Measurements from ENCODE around the gene SLC5A10.
A peak's percentile ranks its signal among the peaks of the same experiment; 100 is the strongest.

The SLC5A10 gene

DNA sequence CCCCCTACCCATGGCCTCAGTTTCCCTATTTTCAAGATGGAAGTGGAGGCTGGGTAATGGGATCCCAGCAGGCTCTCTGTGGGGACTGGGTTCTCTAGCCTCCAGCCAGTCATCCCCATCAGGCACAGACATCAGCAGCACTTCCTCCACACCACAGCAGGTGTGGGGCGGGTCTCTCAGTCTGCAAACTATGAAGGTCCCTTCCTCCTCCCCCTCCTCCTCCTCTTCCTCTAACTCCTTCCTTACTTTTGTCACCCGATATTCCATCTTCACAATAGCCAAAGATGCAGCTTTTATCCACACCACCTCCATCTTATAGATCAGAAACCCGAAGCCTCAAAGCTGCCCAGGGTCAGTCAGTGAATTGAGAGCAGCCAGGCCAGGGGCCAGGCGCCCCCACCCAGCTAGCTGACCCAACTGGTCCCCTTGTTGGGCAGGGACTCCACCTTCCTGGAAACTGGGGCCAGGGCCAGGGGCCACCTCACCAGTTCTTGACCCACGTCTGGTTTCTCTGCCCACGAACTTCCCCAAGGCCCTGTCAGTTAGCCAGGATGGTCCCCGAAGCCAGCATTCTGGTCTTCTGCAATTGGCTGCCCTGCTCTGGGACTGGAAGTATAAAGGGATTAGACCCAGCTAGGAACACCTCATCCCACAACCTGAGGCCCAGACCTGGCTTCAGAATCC, 50.1 kb downstream of the SLC5A10 start:
- DNase-seq (ENCODE audit: extremely low read depth in 1 of 2, low read depth in 1 of 2) = no peak

DNA sequence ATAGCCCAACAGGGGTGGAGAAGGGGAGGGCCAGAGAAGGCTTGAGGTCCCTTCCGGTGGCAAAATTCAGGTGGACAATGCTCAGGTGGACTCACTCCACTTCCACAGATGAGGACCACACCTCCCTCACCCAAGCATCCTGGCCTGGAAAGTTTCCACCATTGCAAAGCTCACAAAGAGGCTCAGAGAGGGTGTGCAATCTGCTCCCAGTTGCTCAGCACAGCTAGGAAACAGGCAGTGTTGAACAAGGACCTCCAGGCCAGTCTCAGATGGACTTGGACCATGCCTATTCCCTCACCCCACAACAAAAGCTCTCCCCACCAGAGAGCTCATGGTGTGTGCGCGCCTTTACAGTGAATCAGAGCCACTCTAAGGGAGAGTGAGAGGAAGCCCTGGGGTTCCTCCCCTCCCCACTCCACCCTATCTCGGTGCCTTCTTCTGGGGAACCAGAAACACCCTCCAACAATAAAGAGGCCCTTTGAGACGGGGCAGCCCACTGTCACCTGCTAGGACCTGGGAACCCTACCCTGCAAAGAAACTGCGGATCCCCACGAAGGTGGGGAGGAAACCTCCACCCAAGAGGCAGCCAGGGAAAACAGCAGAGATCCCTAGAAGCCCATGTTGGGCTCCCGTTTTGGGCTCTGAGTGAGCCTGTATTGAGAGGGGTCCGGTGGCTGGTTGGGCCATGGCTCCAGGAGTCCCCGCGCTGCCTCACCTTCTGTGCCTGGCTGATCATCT, 51.0 kb downstream of the SLC5A10 start:
- DNase-seq (ENCODE audit: extremely low read depth in 1 of 2, low read depth in 1 of 2) = no peak

DNA sequence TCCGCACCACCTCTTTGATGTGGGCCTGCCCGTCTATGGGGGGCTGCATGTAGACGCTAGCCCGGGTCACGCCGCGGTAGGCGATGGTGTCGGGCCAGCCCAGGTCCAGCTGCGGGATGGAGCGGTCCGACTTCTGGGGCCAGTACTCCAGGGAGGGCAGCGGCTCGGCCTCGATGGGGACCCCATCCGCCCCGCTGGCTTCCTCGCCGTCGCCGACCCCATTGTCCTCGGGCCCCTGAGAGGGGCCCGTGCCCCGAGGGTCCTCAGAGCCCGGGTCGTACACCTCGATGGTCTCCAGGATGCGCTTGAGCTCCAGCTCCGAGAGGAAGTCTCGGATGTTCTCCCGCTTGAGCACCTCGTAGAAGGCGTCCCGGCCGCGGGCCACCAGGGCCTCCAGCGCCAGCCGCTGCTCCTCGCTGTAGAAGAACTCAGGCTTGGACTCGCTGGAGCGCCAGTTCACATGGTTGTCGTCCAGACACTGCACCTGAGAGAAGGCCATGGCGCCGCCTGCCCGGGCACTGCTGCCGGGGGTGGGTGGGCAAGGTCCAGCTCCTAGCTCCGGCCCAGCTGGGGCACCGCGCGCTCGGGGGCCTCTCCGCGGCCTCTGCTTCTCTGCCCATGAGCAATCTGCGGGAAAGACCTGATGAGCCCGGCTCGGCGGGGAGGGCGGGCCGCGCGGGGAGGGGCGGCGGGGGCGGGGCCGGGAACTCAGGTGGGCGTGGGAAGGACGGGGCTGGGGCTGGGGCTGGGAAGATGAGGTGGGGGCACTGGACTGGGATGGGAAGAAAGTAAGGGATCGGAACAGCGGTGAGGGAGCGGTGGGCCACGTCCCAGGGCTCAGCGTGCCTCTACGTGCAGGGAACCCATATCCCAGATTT, 51.8 kb downstream of the SLC5A10 start:
- peak in 1 of 2 donors; percentile 30 for DNase-seq (ENCODE audit: extremely low read depth in 1 of 2, low read depth in 1 of 2)

DNA sequence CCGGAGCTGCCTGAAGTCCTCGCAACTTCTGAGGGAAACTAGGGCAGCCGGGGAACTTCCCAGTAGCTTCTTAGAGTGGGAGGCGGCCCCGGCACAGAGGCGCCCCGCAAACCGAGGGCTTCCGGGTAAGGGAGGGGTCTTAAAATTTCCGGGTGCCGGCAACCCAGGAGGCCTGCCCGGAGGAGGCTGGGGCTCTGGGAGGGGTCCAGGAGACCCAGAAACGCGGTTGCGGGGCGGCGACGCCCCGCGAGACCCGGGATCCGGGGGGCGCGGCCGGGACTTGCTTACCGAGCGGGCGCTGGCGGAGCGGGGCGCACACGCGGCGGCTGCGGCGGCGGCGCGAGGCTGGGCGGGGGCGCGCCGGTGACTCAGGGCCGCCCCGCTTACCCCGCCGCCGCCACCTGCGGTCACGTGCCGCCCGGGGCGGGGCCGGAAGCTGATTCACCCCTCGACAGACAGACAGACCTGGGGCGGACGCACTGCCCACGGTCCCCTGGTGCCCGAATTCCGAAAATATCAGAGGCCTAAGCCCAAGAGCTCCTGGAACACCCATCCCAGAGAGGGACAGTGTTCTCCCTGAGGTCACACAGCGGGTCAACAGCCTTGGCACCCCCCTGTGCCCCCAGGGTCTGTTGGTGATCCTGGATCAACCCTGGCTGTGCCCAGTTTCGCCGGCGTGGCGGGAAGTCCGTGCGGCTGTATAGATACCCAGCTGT, 52.6 kb downstream of the SLC5A10 start, which contains the start of gene FAM83G:
TSS of gene FAM83G (minus strand) at position 344 of the 716 bp plus-strand sequence. CDS start 723 bp downstream, outside the sequence.
- DNase-seq (ENCODE audit: extremely low read depth in 1 of 2, low read depth in 1 of 2) = peak; percentile 73 to 86

DNA sequence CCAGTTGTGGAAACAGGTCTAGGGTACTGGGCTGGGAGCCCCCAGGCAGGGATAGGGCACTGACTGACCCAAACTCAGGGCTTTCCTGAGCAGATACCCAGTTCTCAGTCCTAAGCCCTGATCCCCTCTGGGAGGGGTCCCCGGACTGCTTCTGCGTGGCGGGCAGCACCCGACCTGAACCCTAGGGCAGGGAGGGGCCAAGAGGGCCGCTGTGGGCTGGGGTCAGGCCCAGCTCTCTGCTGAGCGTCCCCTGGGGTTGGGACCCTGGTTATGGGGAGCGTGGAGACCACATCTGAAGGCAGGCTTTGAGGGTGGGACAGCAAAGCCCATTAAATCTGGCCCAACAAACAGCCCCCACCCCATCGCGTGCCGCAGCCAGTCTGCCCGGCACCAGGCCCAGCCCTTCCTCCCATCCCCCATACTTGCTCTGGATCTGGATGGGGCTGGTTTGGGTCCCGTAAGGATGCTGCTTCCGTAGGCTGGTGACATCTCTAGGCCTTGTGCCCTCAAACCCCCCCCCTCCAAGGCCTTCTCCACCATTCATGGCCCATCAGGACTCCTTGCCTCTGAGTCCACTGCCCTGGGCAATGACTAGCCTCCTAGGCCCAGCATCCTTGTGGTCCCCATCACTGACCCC, 53.3 kb downstream of the SLC5A10 start:
- DNase-seq (ENCODE audit: extremely low read depth in 1 of 2, low read depth in 1 of 2) = no peak

DNA sequence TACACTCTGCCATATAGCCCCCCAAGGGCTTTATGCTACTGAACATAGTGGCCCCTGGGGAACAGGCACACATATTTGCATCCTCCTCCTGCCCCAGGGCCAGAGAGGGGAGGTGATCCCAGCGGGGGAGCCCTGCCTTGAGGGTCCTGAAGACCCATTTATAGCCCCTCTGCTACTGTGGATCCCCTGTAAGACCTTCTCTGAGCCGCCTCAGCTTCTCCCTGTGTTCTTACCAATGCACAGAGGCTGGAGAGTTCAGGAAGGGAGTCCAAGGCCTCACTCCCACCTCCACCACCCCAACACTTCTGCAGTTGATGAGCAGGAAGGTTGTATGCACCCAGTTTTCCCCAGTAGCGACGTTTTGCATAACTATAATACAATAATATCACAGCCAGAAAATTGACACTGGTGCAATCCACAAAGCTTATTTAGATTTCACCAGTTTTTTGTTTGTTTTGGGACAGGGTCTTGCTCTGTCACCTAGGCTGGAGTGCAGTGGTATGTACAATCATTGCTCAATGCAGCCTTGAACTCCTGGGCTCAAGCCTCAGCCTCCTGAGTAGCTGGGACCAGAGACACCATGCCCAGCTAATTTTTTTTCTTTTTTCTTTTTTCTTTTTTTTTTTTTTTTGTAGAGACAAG, 53.9 kb downstream of the SLC5A10 start:
- DNase-seq (ENCODE audit: extremely low read depth in 1 of 2, low read depth in 1 of 2) = no peak

DNA sequence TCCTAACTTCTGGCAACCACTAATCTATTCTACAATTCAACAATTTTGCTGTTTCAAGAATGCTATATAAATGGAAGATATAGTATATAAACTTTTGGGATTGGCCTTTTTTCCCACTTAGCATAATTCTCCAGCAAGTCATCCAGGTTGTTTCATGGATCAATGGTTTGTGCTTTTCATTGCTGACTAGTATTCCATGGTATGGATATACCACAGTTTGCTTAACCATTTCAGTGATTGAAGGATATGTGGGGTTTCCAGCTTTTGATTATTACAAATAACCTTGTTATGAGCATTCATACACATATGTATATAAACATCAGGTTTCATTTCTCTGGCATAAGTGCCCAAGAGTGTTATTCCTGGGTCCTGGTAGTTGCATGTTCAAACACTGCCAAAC, 54.7 kb downstream of the SLC5A10 start:
- no peak for DNase-seq (ENCODE audit: extremely low read depth in 1 of 2, low read depth in 1 of 2)

DNA sequence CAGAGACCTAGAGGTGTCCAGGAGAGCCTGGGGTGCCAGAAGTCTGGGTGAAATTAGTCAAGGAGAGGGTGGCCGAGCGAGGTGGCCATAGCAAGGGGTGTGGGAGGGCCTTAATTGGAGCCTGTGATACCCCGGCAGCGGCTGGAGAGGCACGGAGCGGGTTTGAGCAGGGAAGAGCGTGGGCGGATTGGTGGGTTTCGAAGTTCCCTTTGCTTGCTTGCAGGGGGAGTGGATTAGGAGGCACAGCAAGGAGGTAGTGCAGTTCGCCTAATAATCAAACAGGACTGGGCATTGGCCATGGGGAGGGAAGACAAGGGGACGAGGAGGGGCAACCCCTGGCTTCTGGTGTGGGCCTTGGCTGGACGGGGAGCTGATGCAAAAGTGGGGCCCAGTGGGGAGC, 58.0 kb downstream of the SLC5A10 start:
- no peak for DNase-seq (ENCODE audit: extremely low read depth in 1 of 2, low read depth in 1 of 2)

DNA sequence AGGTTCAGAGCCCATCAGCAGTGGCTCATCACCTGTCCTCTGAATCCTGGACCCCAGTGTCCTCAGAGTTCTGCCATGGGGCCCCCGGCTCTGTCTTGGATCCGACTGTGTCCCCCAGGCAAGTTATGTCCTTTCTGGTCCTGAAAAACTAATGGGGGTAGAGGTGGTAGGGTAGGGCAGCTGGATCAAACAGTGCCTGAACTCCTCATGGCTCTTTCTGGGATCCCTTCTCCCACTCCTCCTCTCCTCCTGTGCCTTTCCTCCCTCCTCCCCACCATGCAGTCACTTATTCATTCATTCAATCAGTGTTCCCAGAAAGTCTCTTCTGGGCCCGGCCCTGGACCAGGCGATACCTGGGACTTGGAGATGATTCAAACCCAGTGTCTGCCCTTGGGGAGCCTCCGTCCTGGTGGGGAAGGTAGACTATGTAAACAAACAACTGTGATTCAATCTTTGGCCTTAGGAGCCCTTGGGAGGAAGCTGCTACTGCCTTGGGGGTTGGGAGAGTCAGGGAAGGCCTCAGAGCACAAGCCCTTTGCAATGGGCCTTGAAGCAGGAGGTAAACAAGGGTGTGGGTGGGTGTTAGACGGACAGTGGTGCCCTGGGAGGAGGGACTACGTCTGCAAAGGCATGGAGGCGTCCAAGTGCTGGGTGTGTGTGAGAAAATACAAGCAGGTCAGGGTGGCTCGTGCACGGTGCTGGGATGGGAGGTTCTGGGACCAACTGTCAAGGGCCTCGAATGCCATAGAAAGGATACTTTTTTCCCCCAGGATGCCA, 59.0 kb downstream of the SLC5A10 start:
- DNase-seq (ENCODE audit: extremely low read depth in 1 of 2, low read depth in 1 of 2) = no peak

DNA sequence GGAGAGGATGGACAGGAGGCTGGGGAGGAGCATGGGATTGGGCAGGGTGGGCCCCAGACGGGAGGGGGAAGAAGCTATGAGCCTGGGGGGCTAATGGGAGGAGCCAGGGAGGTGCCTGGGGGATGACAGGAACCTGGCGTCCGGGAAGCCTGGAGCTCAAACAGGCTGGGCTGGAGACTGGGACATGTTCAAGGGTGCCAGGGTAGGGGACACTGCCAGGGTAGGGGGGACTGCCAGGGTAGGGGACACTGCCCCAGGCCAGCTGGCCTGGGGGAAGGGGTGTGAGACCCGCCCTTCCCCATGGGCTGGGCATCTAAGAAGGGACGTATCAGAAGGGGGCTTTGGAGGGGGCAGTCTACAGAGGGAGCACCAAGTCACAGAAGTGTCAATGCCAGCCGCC, 59.6 kb downstream of the SLC5A10 start:
- no peak for DNase-seq (ENCODE audit: extremely low read depth in 1 of 2, low read depth in 1 of 2)

DNA sequence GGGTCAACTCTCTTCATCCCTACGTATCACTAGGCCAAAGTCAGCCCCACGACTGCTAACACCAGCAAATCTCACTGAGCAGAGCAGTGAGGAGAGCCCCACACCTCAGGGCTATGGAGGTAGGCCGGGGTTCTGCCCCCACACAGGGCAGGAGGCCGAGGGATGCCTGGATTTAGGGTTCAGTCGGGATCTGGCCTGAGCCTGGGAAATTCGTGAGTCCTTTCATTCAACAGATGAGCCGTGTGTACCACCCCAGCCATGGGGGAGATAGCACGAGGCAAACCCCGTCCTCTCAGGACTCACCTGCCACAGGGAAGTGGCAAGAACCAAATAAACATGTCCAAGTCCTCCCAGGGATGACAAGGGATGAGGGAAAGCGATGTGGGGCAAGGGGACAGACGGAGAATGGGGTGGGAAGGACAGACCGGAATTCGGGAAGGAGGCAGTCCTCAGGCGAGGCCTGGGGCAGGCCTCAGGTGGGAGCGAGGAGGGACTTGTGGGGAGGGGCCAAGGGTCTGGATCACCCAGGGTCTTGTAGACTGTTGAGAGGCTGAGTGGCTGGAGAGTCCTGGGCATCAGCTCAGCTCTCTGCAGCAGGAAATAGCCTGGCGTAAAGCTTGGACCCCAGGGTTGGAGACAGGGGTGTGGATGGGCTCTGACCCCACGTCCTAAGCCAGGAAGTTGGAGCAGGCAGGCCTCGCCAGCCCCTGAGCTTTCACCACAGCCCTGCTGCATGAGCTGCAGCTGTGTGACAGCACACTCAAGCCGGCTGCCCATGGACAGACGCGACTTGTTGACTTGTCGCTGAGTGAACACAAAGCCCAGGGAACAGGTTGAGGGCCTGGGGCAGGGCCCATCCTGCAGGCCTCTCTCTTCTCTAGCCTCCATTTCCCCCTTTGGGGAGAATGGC, 60.5 kb downstream of the SLC5A10 start:
- DNase-seq (ENCODE audit: extremely low read depth in 1 of 2, low read depth in 1 of 2) = no peak

DNA sequence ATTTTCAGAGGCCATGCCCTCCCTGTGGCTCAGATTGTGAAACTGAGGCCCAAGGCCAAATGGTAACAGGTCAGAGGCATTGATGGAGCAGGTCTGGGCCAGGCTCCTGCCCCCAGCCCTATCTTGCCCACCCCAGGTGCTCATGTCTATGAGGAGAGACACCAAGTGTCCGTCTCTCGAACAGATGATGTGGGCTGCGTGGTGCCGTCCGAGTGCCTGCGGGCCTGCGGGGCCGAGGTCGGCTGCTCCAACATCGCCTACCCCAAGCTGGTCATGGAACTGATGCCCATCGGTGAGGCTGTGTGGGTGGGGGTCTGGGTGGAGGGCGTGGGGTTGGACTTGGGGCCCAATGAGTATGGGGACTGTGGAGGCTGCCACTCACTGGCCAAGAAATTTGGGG, 61.3 kb downstream of the SLC5A10 start:
- DNase-seq (ENCODE audit: extremely low read depth in 1 of 2, low read depth in 1 of 2) = no peak

DNA sequence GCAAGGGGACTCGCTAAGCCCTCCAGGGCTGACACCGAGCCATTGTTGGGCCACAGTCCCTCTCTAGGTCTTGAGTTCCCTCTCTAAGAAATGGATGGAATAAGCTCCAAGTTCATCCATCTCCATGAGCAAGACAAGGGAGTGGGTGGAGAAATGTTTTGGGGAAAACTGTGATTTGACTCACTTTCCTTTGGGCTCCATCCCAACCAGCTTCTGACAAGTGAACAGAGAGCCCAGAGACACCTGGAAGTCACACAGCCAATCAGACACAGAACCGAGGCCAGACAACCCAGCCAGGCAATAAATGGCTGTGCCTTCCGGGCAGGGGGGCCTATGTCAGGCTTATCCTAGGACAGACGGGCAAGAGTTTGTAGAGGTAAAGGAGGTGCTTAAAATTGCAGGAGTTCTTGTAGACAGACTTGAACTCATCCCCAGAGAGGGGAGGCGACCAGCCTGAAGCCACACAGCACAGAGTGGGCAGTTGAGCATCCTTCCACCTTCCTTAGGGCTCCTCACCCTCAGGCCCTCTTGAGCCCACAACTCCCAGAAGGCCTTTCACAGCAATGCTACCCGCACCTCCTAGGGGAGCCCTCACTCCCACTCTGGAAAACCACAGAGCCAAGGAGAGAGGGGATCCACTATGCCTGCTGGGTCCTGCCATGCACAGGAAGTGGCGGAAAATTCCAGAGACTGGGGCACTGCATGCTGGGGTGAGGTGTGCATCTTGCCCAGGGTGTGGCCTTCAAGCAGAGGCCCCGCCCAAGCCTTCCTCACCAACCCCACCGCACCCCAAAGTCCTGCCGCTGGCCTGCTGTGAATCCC, 62.1 kb downstream of the SLC5A10 start:
- no peak for DNase-seq (ENCODE audit: extremely low read depth in 1 of 2, low read depth in 1 of 2)

DNA sequence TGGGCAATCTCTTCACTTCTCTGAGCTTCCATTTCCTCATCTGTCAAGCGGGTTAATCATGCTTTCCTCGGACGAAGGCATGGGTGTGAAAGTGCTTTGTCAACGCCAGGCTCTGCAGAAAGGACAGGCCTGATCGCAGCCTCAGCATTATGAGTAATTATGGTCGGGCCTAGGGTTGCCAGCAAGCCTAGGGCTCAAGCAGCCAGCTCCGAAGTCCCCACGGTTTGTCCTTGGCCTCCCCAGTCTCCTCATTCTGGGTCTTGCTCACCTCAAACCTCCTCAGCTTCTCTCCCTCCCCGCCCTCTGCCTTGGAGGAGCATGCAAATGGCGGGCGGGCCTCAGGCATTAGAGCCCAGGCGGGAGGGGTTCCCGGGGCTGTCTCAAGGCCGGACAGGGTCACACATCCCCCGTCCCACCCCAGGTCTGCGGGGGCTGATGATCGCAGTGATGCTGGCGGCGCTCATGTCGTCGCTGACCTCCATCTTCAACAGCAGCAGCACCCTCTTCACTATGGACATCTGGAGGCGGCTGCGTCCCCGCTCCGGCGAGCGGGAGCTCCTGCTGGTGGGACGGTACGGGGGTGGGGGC, 62.8 kb downstream of the SLC5A10 start:
- DNase-seq (ENCODE audit: extremely low read depth in 1 of 2, low read depth in 1 of 2) = no peak

DNA sequence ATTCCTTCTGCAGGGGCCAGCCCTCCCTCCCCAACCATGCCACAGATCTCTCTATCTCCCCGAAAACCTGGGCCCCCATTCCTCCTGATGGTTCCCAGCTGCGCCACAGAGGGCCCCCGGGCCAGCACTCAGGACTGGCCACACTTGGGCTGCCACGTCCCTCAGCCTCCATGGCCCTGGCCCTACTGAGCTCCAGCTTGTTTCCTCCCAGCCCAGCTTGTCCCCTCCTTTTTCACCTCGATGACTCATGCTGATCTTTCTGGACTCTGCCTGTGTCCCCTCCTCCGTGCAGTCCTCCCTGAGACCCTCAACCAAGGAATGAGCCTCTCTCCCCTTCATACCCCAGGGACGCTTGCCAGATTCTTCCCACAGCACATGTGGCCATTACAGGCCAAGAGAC, 63.5 kb downstream of the SLC5A10 start:
- no peak for DNase-seq (ENCODE audit: extremely low read depth in 1 of 2, low read depth in 1 of 2)

DNA sequence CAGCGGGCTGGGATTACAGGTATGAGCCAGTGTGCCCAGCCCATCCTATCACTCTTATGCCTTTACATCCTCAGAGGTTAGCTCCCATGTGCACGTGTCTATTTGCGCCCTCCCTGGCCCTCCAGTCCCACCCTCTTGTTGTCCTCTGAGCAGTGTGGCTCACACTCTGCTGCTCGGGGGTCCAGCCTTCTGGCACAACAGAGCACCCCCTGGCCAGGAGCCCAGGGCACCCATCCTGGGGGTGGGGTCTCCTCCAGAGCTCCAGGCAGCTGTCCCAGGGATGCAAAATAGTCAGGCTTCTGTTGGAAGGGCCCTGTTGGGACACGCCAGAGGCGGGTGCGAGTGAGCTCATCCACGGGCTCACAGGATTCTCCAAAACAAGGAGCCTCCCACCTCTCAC, 64.3 kb downstream of the SLC5A10 start:
- DNase-seq (ENCODE audit: extremely low read depth in 1 of 2, low read depth in 1 of 2) = no peak

DNA sequence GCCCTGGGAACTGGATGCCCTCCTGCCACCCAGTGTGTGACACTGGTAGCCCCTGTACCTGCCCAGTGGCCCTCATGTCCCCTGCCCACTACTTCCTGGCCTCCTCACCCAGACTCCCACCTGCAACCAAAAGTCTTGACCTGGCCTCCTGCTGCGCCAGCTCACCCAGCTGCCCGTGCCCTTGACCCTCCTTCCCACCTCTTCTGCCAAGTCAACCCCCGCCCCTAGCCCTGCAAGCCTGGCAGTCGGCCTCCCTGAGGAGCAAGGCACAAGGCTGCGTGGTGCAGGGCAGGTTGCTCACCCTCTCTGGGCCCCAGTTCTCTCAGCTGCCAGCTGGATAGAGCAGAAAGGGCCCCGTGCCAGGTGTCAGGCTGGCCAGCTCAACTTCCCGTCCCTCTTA, 64.9 kb downstream of the SLC5A10 start:
- no peak for DNase-seq (ENCODE audit: extremely low read depth in 1 of 2, low read depth in 1 of 2)
